HG02571 (cell line): Measurements from ENCODE around the gene RHEB.

Experiments
- ATAC-seq: cut with Tn5 transposase; IDR thresholded peaks from one replicate; pipeline ENCODE4 v1.9.1; 2021; ENCODE audit warnings: mild to moderate bottlenecking, moderate library complexity; ENCODE audit not compliant: unreplicated experiment

The RHEB gene

DNA sequence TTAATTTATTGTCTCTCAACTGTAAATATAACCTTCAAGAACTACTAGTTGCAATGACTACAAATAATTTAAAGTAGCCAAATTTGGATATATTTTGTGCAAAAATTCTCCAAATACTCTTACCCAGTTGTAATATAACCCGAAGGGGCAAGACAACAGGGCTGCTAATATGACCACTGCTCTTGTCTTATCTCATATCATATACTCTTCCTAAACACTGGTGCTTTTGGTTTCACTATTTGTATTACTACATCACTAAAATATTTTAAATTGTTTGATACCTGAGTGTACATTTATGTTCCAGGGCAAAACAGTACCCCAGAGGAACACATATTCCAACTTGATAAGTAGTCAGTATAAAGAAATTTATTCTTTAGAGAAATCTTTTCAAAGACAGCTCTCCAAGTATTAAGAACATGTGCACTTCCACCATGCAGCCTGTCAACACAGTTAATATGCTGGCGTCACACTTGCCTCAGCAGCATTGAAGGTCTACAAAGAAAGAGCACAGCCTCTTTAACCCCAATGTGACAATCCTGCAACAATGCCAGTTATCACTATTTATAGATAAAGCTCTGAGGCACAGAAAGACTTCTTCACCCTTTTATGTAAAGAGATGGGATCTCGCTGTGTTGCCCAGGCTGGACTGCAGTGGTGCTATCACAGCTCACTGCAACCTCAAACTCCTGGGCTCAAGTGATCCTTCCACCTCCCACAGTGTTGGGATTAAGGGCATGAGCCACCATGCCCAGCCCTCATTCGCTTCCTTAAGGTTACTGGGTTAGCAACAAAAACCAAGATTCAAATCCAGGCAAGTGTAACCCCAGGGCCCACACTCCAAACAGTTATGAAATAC, 37.8 kb downstream of the RHEB start:
- peak; percentile 55 for ATAC-seq

DNA sequence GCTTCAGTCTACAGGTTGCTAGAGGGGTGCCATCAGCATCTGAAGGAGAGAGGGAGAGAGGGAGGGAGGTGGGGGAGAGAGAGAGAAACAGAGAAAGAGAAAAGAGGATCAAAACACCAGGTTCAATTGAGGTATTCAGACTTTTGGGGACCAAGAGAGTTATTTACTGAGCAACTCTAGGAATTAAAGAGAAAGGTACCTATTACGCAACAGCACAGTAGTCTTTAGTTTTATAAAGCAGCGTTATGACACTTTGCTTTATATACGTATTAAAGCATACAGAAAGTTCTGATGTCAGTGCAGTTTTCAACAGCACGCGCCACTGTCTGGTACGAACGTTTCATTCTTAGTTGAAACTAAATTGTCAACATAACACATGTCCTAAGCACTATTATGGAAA, 41.8 kb downstream of the RHEB start:
- no peak for ATAC-seq

DNA sequence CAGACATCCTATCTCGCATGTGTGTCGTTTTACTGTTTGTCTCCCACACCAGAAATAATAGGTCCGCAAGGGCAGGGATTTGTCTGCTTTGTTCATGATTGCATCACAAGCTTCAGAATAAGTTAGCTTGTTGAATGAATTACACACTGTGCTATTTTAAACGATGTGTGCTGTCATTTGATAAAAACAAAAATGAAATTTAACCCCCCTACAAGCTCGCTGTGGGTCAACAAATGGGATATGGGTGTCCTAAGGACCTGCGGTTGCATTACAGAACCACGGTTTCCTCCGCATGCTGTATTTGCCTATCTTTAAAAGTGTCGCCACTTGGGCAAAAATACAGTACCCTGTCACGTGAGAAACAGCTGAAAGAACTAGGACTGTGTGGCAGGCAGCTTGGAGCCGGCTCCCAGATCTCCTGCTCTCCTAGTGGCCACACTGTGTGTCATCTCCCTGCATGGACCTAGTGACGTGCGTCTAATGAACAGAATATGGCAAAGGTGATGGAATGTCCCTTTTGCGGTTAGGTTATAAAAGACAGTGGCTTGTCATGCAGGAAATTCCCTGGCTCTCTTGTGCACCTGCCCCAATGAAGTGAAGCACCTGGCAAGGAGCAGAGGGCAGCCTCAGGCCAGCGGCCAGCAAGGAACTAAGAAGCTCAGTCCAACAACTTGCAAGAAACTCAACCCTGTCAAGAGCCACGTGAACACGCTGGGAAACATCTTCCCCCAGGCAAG, 46.9 kb downstream of the RHEB start:
- peak; percentile 33 for ATAC-seq

DNA sequence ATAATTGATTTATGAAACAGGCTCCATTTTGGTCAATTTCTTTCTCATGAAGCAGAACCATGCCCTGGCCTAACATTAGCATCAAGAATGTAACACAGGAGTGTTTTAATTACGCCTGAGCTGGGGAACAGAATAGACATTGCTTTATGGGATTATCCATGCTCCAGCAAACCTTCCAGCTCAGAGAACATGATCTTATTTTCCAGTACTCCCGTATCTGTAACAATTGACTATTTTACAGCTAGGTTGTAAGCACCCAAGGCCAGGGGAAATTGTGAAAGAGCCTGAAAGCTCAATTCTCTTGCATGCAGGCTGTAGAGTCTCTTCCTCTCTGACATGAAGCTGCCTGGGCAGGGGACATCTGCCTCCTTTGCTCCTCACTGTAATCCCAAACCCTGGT, 49.0 kb downstream of the RHEB start:
- ATAC-seq = no peak

DNA sequence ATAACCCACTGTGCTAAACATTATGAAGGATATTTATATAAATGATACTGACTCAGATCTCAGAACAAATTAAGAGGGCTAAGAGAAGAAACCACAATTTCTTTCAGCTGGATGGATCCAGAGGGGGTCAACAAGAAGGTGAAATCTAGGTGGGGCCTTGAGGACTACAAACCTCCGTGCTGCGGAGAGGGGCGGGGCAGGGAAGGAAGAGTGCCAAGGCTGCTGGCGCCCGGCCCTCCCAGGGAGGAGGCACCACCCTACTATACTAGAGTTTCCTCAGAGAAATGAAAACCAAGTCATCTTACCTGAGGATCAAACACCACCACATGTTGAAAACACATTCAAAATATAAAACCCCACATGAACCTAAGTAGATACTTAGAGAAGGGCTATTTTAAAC, 50.4 kb downstream of the RHEB start:
- ATAC-seq = no peak

DNA sequence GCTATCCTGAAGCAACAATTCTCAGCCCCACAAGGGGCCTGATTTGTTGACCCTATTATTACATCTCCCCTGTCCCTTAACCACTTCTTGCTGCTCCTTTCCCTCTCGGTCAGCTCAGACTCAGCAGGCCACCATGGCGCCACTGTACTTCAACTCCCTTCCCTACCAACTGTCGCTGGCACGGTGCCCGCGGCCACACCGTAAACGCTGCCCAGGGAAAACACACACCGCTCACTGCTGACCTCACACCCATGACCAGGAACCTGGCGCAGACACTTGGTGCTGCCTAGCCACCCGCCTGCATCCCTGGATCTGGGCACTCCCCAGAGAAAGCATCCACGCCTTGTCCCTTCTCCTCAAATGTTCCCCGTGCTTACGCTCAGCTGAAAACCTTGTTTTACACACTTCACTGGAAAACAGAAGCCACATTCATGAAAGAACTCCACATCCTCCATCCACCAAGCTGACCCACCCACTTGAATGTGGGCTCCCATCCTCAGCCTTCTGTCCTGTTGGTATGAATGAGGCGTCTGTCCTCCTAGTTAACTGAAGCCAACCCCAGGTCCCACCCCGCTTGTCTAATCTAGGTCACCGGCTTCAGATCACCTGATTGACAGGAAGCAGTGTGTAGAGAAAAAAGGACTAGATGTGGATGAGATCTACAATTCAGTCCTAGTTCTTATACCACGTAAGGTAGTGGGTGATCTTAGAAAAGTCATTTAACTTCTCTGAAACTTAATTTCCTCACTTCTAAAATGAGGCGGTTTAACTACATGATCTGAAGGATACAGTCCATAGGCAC, 51.3 kb downstream of the RHEB start:
- no peak for ATAC-seq

DNA sequence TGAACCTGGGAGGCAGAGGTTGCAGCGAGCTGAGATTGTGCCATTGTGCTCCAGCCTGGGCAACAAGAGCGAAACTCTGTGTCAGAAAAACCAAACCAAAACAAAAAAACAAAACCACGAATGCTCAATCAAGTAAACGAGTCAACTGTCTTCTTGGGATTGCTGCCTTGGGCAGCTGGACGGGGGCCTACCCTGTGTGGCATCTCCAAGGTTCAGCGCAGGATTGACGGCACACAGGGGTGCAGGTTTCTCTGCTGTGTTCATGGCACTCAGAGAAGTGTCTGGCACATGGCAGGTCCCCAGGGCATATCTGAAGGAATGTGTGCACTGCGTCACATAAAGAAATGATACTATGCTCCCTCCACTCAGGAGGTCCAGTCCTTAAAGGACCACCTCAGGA, 54.5 kb downstream of the RHEB start:
- no peak for ATAC-seq

DNA sequence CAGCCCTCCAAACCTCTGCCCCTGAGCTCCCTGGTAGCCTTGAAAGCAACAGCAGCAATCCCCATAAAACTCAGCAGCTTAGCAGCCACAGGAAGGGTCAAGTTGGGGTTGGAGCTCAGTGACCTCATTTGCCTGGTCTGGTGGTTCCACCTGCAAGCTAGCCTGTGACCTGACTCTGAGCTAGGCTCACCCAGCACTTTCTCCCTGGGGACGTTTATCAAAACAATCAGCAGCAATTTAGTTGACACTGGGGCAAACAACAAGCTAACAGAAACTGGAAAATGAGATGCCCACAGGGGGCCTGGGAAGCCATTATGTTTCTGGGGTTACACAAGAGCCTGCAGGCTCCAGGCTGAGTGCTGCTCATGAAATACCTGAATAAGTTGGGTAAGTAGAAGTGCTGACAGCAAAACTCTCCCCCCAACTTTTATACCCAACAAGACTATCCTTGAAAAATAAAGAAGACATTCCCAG, 57.4 kb downstream of the RHEB start:
- ATAC-seq = no peak

DNA sequence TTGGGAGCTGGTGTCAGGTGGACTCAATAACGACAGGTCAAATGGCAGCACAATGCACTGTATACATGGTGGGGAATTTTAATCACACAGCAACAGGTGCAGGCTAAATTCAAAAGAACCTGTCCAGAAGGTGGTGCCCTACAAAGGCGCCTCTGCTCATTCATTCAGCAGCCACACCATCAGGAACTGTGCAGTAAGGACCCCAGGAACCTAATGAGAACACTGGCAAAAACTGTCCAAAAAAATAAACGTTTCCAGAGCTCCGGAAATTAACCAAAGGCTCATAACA, 57.8 kb downstream of the RHEB start:
- ATAC-seq = no peak

DNA sequence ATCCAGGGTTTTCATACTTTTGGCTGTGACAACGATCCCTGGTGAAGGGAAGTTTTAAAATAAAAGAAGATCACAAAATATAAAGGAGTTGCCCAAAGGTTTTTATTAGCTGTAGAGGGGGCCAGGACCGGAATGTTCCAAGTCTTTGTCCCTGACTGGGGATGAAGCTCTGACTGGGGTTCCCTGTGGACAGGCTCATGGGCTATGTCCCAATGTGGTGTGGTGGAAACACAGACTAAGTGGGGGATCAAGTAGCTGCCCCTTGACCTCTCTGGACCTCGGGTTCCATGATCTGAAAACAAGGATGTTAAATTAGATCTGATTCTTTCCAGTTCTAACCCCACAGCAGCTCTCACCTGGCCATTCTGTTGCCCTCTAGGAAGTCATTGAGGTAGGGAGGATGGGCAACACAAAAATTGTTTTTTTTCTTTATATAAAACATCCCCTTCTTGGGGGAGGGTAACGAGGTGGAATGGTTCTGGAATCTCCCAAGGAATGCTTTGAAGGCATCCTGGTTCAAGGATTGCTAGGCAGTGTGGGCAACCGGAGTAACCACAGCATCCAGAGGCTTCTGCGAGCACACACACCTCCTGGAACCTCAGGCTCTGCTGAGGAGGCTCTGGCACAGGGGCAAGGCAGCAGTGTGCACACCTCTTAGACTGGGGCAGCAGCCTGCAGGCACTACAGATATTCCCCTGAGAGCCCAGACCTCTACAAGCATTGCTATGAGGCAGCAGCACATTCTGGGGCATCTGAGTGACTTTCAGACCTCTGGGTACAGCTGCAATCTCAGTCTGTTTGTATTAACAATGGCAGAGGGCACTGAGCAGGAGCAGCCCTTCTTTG, 58.4 kb downstream of the RHEB start:
- no peak for ATAC-seq

DNA sequence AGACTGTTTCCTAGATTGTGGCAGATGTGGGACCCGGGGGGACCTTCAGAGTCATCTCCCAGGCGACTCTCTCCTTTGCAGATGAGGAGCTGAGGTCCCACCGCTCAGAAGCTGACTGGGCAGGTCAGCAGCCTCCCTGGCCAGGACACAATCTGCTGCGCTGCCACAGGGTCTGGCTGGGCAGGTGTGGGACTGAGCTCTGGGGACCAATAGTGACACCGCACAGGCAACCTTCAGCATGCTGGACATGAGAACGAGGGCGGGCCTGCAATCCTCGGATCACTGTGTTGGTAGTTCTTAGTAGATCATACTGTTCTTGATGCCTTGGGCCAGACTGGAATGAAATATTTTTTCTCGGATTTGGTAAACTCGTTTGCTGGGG, 59.2 kb downstream of the RHEB start:
- ATAC-seq = no peak

DNA sequence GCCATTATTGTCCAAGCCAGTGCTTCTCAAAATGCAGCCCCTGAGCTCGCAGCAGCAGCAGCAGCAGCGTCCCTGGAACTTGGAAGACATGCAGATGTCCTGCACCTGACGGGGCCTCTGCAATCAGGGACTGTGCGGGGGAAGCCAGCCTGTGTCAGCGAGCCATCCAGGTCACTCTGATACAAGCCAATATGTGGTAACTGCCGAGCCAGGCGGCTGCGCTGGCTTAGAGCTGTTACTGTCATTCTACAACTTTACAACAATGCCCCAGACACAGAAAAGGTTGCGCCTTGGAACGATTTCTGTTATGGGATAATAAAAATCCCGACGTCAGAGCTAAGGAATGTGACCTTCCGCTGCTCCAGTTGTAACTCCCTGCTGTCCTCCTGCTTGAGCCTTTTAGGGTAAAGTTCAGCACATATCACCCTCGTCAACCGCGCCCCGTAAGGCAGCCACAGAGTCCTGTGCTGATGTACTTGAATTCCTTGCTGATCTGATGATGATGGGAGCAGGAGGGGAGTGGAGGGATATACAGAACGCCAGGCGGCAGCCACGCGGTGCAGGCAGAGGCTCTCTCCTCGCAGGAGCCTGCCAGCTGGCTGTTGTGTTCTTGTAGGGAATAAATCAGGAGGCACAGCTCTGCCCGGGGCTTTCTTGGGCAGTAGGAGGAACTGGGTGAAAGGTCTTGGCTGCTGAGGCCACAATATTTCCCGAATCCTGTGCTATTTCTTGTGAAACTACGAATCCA, 59.8 kb downstream of the RHEB start:
- ATAC-seq = no peak

DNA sequence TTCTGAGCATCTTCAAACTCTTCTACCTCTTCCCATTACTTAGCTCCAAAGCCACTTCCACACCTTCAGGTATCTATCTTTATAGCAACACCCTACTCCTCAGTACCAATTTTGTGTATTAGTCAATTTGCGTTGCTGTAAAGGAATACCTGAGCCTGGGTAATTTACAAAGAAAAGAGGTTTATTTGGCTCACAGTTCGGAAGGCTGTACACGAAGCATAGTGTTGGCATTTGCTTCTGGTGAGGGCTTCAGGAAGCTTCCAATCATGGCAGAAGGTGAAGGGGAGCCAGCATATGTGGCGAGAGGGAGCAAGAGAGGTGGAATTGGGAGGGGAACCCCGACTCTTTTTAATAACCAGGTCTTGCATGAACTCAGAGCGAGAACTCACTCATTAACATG, 62.2 kb downstream of the RHEB start:
- no peak for ATAC-seq

DNA sequence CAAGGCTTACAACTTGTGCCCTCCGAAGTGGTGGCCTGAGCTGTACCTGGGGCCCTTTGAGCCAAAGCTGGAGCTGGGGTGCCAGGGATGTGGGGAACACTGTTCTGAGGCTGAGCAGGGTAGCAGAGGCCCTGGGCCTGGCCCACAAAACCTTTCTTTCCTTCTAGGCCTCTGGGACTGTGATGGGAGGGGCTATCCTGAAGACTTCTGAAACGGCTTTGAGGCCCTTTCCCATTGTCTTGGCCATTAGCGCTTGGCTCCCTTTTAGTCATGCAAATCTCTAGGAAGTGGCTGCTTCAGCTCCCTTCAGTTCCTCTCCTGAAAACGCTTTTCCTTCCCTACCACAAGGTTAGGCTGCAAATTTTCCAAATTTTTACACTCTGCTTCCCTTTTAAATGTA, 62.9 kb downstream of the RHEB start:
- ATAC-seq = no peak

DNA sequence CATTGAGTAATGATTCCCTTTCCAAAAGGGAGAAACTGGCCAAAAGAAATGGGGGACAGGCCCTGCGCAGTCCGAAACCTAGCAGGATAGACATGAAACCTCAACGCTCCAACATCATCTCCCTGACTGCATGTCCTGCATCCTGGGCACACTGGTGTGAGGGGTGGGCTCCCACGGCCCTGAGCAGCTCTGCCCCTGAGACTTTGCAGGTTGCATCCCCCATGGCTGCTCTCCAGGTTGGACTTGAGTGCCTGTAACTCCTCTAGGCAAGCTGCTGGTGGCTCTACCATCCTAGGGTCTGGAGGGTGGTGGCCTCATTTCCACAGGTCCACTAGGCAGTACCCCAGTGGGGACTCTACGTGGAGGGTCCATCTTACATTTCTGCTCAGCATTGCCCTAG, 63.4 kb downstream of the RHEB start:
- no peak for ATAC-seq

DNA sequence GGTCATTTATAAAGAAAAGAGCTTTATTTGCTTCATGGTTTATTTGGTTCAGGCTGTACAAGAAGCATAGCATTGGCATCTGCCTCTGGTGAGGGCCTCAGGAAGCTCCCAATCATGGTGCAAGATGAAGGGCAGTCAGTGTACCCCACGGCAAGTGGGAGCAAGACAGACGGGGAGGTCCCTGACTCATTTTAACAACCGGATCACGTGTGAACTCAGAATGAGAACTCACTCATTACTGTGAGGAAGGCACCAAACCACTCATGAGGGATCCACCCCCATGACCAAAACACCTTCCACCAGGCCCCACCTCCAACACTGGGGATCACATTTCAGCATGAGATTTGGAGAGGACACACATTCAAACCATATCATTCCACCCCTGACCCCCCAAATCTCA, 64.0 kb downstream of the RHEB start:
- no peak for ATAC-seq

DNA sequence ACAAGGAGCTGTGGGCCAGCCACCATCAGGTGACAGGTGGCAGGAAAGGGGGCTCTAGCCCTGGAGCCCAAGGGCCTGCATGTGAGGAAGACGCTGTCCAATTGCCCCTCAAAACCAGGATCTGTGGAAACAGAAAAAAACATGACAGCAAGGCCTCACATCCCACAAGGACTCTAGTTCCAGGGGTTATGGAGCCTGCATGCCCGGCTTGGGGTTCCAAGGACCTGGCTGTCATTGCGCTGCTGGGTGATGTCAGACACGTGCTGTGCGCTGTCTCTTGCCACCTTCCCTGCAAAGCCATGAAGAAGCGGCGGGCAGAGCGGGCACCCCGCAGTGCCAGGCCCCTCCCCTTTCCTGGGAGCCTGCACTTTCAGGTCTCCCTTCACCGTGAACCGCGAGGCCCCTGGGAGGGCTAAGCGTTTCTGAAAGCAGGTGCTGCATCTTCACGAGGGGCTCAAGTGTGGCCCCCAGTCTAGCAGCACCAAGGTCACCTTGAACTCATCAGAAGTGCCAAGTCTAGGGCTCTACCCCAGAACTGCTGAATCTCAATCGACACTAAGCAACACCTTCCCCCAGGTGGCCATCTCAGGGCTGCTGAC, 64.7 kb downstream of the RHEB start:
- no peak for ATAC-seq

DNA sequence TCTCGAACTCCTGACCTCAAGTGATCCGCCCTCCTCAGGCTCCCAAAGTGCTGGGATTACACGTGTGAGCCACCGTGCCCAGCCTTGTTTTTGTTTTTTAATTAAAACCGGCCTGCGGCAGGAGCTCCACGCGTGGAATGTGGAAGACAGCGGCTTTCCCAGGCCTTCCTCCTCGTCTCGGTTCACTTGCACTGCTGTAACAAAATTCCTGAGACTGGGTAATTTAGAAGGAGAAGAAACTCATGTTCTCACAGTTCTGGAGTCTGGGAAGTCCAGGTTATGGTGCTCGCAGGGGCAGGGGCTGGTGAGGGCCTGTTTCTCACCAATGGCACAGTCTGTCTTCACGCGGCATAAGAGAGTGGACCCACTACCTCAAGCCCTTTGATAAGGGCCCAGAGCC, 65.4 kb downstream of the RHEB start:
- ATAC-seq = no peak

DNA sequence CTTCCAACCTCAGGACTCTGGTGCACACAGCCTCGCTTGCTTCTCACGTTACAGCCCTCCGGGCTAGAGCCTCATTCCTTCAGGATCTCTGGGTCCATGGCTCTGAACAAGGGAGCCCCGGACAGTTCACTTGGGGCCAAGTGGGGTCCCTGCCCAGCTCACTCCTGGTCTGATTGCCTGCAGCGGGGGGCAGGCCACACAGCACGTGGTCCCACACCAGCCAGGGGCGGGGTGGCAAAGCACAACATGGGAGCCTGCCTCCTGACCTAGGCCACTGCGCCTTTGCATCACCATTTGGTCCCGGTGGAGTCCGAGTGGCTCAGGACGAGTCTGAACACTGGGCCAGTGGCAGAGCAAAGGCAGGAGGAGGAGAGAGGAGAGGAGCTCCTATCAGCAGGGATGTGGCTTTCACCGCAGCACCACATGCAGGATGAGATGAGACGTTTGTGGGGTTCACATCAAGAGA, 66.3 kb downstream of the RHEB start:
- no peak for ATAC-seq
